Esophagus squamous epithelium (tissue), 5 donors: Measurements from ENCODE around the gene PGBD1. TPM values are rescaled to one million over a fixed set of nuclear protein-coding genes. Genes with fewer than 3 reads are reported as not detected.

Experiments
- DNase-seq: peaks from one replicate; lab custom pipeline; 2025; lab: John Stamatoyannopoulos, UW
- H3K27ac ChIP-seq, 4 donors: fragments of 200-600 bp; sonication (generic); one replicate each; pipeline ENCODE4 v1.5.1; 2016 to 2019; ENCODE audit warnings: mild to moderate bottlenecking in 1 of 4
- H3K27me3 ChIP-seq, 4 donors: fragments of 200-600 bp; sonication (generic); 1 replicate in 3 of 4; 2 replicates in 1 of 4; pipeline versions ENCODE4 v1.5.1 to v1.6.0; 2017 to 2021; ENCODE audit warnings: antibody characterized with exemption in 1 of 4
- H3K36me3 ChIP-seq, 3 donors: fragments of 200-600 bp; sonication (generic); one replicate each; pipeline ENCODE4 v1.5.1; 2016 to 2019
- H3K4me1 ChIP-seq, 3 donors: fragments of 200-600 bp; sonication (generic); one replicate each; pipeline ENCODE4 v1.5.1; 2017 to 2019
- H3K4me3 ChIP-seq, 4 donors: fragments of 200-600 bp; sonication (generic); 1 replicate in 3 of 4; 2 replicates in 1 of 4; pipeline ENCODE4 v1.5.1; 2016 to 2019; ENCODE audit warnings: mild to moderate bottlenecking in 2 of 4, moderate library complexity in 1 of 4
- H3K9me3 ChIP-seq, 3 donors: fragments of 200-600 bp; sonication (generic); one replicate each; pipeline ENCODE4 v1.5.1; 2016 to 2019
- CTCF ChIP-seq, 6 experiments: fragments of 450-650 bp in 4 of 6; fragments of 200-600 bp in 2 of 6; sonication (generic) in 2 of 6; IDR thresholded peaks; one replicate each; pipeline ENCODE4 v1.5.1; 2016 to 2019; ENCODE audit warnings: antibody characterized with exemption in 6 of 6, mild to moderate bottlenecking in 4 of 6, moderate library complexity in 4 of 6
- POLR2A ChIP-seq, 4 donors: fragments of 450-650 bp; IDR thresholded peaks; one replicate each; pipeline ENCODE4 v1.6.1; 2017; ENCODE audit warnings: antibody characterized with exemption in 4 of 4, mild to moderate bottlenecking in 4 of 4, moderate library complexity in 3 of 4
- WGBS, 2 donors: methylation state at CpG; one replicate each; pipeline ENCODE4 v1.1.5; 2018; 5-methylcytosine and 5-hydroxymethylcytosine counted together
- intact Hi-C: fragments of 100-400 bp; cut with DNase I; formaldehyde crosslinking; loops from one replicate; pipeline ENCODE4 v1.15.0; 2022
- small RNA-seq, 4 donors: library from RNA; depleted of rRNA; stranded (forward); fragments of <200 nt; gene quantifications; one replicate each; pipeline ENCODE3, GENCODE V24; 2016
- total RNA-seq, 4 donors: library from RNA; depleted of rRNA; stranded (reverse); fragments of >200 nt; gene quantifications; one replicate each; pipeline ENCODE4 v1.1.0, GENCODE V29; 2016
- donor health status: DM: yes; HTN: yes; CAD: no.

PGBD1 gene
- total RNA-seq, 4 donors from 2014 or later: 0.61 to 3.1 (median 1.3) TPM

DNA sequence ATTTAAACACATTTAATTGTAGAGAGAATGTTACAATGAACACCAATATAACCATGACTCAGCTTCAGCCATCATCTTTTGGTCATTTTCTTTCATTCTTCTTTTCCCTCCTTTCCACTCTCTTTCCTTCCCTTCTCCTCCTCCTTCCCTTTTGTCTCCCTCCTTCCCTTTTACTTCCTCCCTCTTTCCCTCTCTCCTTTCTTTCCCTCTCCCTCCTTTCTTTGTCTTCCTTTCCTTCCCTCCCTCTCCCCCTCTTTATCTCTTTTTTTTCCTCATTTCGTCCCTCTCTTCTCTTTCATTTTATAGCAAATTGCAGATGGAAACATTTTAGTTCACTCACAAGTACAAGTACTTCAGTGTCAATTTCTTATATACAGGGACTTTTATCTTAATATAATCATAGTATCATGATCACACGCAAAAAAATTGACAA is 70.1 kb downstream of the PGBD1 start:
- Histone ChIP-seq H3K9me3 (no peaks in the 10 kb centered on the region), H3K27ac (peak overlapping the region; percentile 14 to 91 (median 73)), H3K27me3 (no peaks in the 10 kb centered on the region), H3K36me3 (no peaks in the 10 kb centered on the region), H3K4me1 (peaks cover 27 to 60% (median 29%) of the 10 kb centered on the region in 3 donors), H3K4me3 (peak overlapping the region in 1 of 4 donors; percentile 82)
- intact Hi-C loops: loop anchor here (10.0 kb wide), 1 partner anchor 217 kb away; no protein-coding TSS in a partner anchor
- no peak for TF ChIP-seq CTCF (IDR thresholded peaks at IDR 0.05)
- TF ChIP-seq POLR2A (IDR thresholded peaks at IDR 0.05): no peak
- DNase-seq: no peak
- 55 to 68% methylated on average over 2 of the region's 2 CpGs for WGBS, 2 donors

Small RNA genes lying within 50 kb of the gene (small RNA-seq; reads per million reads assigned to genes)
- 0 reads per million in 4 donors for gene AL021997.1
- 0 reads per million in 4 donors for gene AL021997.2

Other genes starting within 250 kb of the PGBD1 start
- 1 to 10 TPM; 1.7 to 6.9 (median 2.2) TPM for gene ZNF165, start 201.0 kb upstream of the PGBD1 start, total RNA-seq
- 1 to 10 TPM; 2.8 to 4.4 (median 3.6) TPM for gene ZSCAN16, start 157.0 kb upstream of the PGBD1 start, total RNA-seq
- 10 to 100 TPM in 1 of 4 donors, 1 to 10 TPM in 3; 2.2 to 17.5 (median 5.9) TPM for gene ZKSCAN8, start 139.7 kb upstream of the PGBD1 start, total RNA-seq
- gene ZSCAN9, start 56.3 kb upstream of the PGBD1 start, total RNA-seq: 10 to 100 TPM in 1 of 4 donors, 1 to 10 TPM in 2, under 1 TPM in 1; 0.95 to 11.3 (median 3.4) TPM
- 1 to 10 TPM; 2.4 to 5.3 (median 3.3) TPM for gene ZKSCAN4, start 29.3 kb upstream of the PGBD1 start, total RNA-seq
- 1 to 10 TPM in 1 of 4 donors, under 1 TPM in 2, not detected in 1; 0.22 to 1.5 (median 0.70) TPM for gene NKAPL, start 22.3 kb upstream of the PGBD1 start, total RNA-seq
- gene ZSCAN26, start 14.4 kb upstream of the PGBD1 start, total RNA-seq: 10 to 100 TPM in 1 of 4 donors, 1 to 10 TPM in 3; 2.1 to 17.0 (median 3.4) TPM
- 10 to 100 TPM; 11.6 to 59.9 (median 19.4) TPM for gene ZSCAN31, start 54.6 kb downstream of the PGBD1 start, total RNA-seq
- gene ZKSCAN3, start 68.4 kb downstream of the PGBD1 start, total RNA-seq: 1 to 10 TPM; 1.1 to 2.9 (median 2.1) TPM
- 1 to 10 TPM; 1.3 to 4.0 (median 2.2) TPM for gene ZSCAN12, start 118.2 kb downstream of the PGBD1 start, total RNA-seq
- 1 to 10 TPM in 2 of 4 donors, under 1 TPM in 2; 0.35 to 1.1 (median 0.84) TPM for gene ZSCAN23, start 161.9 kb downstream of the PGBD1 start, total RNA-seq
- not detected for gene GPX6, start 234.2 kb downstream of the PGBD1 start, total RNA-seq
- gene GPX5, start 244.3 kb downstream of the PGBD1 start, total RNA-seq: not detected